CD4-positive, alpha-beta T cell treated with Interleukin-6 at 100 ng/mL for 8 hours (primary cell): ENCODE measurements around the gene DQX1.

Experiments
- DNase-seq: peaks from one replicate; pipeline ENCODE4 v3.0.0-alpha.2; 2020; ENCODE audit warnings: mixed read lengths, low spot score

Gene DQX1

DNA sequence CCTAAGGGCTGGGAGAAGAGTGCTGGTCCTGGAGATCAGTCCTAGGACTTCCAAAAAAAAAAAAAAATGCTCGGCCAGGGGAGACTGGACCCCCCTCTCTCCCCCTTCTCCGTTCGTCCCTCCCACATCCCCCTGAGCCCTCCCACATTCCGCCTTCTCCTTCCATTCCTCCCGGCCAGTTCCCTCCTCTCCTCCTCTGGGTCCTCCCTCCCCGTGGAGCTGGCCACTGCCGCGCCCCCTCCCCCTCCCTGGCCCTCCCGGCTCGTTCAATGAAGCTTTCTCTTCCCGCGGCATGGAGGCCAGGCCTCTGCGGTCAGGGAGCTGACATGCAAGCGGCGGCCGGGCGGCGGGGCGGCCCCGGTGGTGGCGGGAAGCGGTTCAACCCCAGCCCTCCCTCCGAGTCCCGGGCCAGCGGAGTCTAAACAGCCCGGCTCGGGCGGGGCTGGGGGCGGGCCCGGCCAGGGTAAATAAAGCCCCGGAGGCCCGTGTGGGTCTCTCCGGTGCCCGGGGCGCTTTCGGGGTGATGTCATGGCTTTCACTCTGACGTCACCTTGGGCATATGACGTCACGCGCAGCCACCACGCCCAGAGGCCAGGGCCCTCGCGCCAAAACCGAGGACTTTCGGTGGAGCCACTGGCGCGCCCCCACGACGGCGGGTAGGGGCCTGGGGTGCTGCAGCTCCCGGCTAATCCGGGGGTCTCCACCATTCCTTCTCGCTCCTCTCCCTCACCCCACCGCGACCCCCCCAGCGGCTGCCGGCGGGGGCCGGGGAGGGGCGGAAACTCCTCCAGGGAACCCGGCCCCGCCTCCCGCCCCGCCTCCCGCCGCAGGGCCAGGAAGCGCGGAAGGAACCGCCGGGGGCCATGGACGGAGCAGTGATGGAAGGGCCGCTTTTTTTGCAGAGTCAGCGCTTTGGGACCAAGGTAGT is 28.1 kb upstream of the DQX1 start, which contains the start of the genes DOK1 and LOXL3:
Gene DOK1, plus strand, starts transcription at position 829 of the 928 bp plus-strand sequence. Its CDS starts 35 bp downstream, at position 864.
Gene LOXL3, minus strand, starts transcription at position 51 of the 928 bp plus-strand sequence. CDS start 1,308 bp downstream, outside the sequence.
- peak; percentile 77 for DNase-seq

- no peak for DNase-seq
Measured at GRCh38 chr2:74552914-74553811, 27.1 kb upstream of the DQX1 start.

DNA sequence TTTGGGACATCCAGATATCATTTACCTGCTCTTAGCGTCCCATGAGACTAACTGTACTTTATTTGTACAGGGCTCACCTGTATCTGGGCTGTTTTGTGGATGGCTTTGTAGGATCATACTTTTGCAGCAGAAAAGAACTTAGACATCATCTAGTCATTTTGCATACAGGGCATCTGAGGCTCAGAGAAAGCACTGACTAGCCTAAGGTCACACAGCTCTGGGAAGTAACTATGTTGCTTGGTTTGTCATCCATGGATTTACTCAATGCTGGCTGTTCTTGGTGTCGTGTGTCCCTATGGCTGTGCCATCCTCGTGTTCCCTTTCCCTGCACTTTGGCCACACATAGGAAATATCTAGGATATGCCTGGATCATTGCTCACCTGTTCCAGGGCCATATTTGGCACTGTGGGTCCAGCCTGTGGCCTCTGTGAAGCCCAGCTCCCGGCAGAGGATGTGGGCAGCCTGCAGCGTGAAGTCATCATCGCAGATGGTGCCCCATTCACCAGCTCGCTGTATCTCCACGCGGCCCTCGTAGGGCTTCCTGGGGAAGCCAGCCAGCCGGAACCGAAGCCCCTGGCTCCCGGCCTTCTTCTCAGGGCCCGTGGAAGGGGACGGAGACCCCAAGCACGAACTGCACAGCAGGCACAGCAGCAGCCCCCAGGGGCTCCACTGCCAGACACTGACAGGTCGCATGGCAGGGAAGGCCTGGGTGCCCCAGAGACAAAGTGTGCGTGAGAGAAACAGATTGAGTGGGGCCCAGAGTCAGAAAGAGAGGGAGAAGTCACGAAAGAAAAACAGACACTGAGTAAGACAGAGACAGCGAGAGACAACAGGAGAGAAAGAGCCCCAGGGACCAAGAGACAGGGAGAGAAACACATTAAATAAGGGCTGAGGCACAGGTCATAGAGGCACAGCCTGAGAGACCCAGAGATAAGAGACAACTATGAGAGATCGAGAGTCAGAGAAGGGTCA is 26.2 kb upstream of the DQX1 start:
- no peak for DNase-seq

DNA sequence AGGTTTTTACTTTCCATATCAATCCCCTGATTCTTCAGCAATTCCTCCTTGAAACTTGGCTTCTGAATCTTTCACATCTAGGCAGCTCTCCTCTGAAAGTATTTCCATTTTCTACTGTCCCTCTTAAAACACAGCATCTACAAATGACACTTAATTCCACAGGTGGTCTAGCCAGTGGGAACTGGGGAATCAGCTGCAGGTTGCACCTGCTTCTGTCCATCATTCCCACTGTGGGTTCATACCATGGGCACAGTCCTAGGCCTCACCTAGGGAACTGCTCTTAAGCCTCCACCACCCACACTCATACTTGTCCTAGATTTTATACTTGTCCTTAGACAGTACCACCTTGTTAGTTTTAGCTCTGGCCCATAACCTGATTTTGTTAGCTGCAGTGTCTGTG is 25.5 kb upstream of the DQX1 start:
- DNase-seq: no peak

GRCh38 chr2:74550231-74550630 is 24.2 kb upstream of the DQX1 start:
- DNase-seq: no peak

GRCh38 chr2:74548900-74549826 is 23.1 kb upstream of the DQX1 start:
- DNase-seq: no peak

DNA sequence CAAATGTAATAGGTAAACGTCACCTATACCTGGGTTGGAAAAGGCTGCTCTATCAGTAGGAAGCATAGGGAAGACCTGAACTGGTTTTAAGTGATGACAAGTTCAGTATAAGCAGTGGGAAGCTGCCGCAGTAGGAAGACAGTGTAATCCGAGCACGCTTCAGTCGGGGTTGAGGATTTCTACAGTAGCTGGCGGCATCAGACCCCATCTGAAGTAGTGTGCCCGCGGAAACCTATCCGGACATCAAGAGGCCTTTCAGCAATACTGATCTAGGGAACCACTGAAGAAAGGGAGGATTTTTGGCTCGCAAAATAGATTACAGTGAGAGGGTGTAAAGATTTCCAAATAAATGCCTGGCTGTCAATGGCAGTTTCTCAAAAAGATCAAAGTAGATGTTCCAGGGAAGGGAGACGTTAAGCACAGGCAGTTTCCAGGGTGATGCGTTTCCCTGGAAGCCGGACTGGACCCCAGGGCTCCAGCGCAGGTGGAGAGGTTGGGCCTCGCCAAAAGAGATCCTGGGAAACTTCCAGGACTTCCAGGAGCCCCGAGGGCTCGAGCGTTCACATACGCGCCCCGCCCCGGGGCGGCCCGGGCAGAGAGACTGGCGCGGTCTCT is 22.4 kb upstream of the DQX1 start:
- no peak for DNase-seq

- DNase-seq: no peak
Measured at GRCh38 chr2:74546004-74546403, 20.0 kb upstream of the DQX1 start.

DNA sequence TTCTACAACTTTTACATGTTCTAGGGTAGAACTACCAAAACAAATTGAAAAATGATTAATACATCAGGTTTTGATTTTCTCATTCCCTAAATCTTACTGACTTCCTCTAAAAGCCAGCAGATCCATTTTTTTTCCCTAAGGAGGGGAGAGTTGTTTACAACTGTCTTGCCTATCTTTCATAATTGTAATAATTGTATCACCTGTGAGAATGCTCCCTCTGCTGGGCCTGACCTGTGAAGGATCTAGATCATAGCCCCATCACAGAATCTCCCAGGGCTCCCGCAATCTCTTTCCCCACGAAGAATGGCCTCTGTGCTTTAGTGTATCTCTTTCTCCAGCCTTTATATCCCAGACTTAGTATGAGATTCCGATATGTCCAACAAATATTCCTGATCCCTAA is 18.6 kb upstream of the DQX1 start:
- no peak for DNase-seq

DNA sequence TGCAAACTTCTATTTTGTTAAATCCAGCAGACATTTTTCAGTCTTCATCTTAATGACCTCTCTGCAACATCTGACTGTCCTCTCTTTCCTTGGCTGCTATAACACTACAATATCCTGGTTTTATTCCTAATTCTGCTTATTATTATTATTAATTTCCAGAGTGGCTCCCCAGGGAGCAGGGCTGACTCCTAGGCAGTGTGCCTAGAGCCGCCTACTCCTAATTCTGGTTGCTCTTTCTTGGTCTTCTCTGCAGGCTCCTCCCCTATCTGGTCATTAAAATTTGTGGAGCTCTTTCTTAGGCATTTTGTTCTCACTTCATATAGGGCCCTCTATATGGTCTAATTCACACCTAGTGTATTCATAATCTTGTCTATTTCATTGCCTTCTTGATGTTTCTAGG is 16.9 kb upstream of the DQX1 start:
- DNase-seq: no peak

DNA sequence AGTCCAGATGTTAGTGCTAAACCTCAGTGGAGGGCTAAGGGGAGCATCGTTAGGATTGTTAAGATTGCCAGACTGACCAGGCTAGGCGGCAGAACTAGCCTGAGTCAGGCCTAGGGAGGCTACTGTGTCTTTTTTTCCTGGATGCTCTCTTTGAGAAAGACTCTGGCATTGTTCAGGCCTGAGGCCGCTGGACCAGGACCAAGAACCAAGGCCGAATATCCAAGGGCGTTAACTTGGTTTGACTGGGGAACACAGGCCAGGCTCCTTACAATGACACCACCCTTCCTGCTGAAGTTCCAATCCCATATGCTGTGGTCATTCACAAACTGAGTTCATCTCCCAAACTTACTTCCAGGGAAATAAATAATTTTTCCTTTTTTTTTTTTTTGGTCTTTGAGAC is 14.3 kb upstream of the DQX1 start:
- no peak for DNase-seq

GRCh38 chr2:74538881-74539339 is 12.9 kb upstream of the DQX1 start:
- no peak for DNase-seq

DNA sequence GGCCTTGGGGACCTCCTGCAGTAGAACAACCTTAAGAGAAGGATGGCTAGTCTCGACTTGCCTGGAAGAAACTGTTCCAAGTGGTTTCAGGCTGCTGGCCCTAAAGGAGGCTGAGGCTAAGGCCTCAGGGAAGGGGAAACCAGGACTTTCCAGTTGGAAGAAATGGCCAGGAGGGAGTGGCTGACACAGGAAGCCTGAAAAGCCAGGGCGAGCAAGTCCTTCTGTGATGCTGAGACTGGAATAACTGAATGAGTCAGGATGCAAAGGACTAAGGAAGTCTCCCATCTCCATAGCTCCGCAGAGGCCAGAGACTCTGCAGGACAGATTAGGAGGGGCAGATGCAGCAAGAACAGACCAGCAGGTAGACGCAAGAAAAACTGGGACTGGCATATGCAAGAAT is 11.1 kb upstream of the DQX1 start:
- no peak for DNase-seq

DNA sequence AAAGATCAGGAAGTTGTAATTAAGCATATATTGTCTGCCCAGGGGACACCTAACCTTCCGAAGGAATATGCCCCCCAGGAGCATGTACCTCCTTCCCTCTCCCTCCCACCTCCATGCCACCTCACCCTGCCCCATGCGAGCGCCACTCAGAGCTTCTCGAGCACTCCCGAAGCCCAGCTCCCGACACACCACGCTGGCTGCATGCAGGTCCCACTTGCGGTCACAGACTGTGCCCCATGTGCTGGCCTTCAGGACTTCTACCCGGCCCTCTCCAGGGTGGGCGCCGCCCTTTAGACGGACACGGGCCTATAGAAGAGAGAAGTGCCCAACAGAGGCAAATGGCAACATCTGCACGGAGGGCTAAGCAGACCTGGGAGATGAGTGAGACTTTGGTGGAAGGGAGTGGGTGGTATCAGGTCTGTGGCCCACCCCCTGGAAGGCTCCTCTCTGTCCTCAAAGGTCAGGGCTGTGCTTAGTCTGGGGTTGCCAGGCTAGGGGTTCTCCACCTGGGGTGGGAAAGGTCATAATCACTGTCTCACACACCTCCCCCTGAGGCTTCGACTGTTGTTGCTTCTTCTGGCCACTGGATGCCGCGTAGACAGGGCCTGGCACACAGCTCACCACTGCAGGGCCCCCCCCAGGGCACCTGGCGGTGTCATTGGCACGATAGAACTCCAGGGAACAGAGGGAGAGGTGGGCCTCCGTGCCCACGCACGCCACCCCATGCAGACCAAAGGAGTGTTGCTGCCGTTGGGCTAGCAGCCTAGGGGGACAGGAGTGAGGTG is 10.3 kb upstream of the DQX1 start:
- DNase-seq: no peak

DNA sequence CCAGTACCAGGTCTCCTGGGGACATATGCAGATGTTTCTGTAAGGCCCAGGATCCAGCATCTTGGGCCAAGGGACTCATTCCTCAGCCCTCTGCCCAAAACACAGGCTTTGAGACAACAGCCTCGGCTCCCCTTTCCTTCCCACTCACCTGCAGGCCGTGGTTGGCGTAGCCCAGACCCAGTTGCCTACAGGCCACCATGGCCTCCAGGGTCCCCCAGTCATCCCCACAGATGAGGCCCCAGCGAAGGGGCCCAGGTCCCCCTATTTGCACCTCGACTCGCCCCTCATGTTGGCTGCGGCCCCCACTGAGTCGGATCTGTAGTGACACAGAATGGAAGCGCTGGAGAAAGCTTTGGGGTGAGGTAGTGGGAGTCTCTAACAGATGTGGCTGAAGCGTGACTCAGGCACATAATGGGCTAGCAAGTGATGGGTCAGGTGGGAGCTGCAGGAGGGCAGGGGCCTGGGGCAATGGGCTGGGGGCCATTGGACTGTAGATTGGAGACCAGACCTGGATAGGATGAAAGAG is 9.5 kb upstream of the DQX1 start:
- DNase-seq: no peak

DNA sequence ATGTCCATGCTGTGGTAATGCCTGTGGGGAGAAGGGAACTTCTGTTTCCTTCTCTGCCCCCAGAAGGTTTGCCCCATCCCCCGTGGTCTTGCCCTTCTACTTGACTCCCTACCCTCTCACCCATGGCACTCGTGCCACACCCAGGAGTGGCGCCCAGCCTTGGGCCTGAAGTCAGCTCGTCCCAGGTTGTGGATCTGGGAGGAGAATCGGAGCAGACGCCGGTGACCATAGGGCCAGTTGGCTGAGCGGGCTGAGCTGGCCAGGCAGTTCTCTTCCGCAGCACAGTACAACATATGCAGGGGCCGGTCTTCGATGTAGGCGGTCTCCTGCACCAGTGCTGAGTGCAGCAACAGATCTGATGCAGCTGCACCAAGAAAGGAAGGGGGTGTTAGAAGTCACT is 8.4 kb upstream of the DQX1 start:
- DNase-seq: no peak

GRCh38 chr2:74533464-74533863 is 7.4 kb upstream of the DQX1 start:
- DNase-seq: no peak

GRCh38 chr2:74532222-74532621 is 6.2 kb upstream of the DQX1 start:
- DNase-seq: peak; percentile 32

DNA sequence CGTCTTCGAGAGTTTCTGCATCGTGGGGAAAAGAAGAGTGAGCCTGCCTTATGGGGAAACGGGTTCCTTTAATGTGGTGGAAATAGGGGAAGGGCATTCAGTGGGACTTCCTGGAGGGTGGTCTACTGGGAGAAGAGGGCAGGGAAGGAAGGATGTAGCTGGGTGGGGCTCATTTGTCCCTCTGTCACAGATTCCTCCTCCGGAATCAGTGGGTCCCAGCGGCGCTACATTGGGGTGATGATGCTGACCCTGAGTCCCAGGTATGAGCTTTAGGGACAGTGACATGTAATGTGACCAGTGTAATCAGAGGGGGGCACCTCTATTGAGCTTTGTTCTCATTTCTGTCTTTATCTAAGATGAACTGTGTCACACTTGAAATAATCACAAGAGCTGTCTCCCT is 5.6 kb upstream of the DQX1 start:
- DNase-seq: no peak
